Common myeloid progenitor, CD34-positive (primary cell): ENCODE results near the gene VPS13D.

Experiments
- CTCF ChIA-PET: fragments of 350-600 bp; sonication (Branson Sonifier 250); formaldehyde crosslinking; loops from one replicate; lab custom pipeline; 2021; ENCODE audit warnings: antibody characterized with exemption; lab: Charles Lee
- POLR2A ChIA-PET: fragments of 350-600 bp; sonication (Branson Sonifier 250); formaldehyde crosslinking; loops from one replicate; lab custom pipeline; 2021; ENCODE audit warnings: antibody characterized with exemption; lab: Charles Lee
- DNase-seq, 3 donors: peaks; one replicate each; pipeline versions ENCODE4 v3.0.0 to v3.0.0-alpha.2; 2013
- H3K27ac ChIP-seq, 2 experiments: 1 replicate in 1 of 2; 2 replicates in 1 of 2; pipeline ENCODE4 v1.7.0; 2013; ENCODE audit warnings: inconsistent platforms in 2 of 2, low read length in 2 of 2, mild to moderate bottlenecking in 2 of 2, low read depth in 1 of 2, moderate library complexity in 1 of 2; ENCODE audit not compliant: severe bottlenecking in 2 of 2, insufficient read depth in 1 of 2, poor library complexity in 1 of 2
- H3K27me3 ChIP-seq, 5 experiments: replicated peaks in 2 of 5; 1 replicate in 3 of 5; 2 replicates in 2 of 5; pipeline versions ENCODE4 v1.6.1 to v1.7.0; 2013; ENCODE audit warnings: low read length in 4 of 5, mild to moderate bottlenecking in 2 of 5, moderate library complexity in 2 of 5, inconsistent platforms in 1 of 5; ENCODE audit not compliant: insufficient read depth in 5 of 5, control insufficient read depth in 4 of 5
- H3K36me3 ChIP-seq, 4 experiments: 1 replicate in 2 of 4; 2 replicates in 2 of 4; pipeline versions ENCODE4 v1.6.1 to v1.7.0; 2013; ENCODE audit warnings: low read length in 3 of 4, control low read depth in 1 of 4, mild to moderate bottlenecking in 1 of 4; ENCODE audit not compliant: control insufficient read depth in 4 of 4, insufficient read depth in 4 of 4
- H3K4me1 ChIP-seq, 4 experiments: 1 replicate in 3 of 4; 2 replicates in 1 of 4; pipeline versions ENCODE4 v1.6.1 to v1.7.1; 2013; ENCODE audit warnings: low read length in 3 of 4, mild to moderate bottlenecking in 3 of 4, control low read depth in 1 of 4, inconsistent platforms in 1 of 4, moderate library complexity in 1 of 4; ENCODE audit not compliant: control insufficient read depth in 4 of 4, insufficient read depth in 4 of 4; ENCODE audit errors: control extremely low read depth in 1 of 4
- H3K4me3 ChIP-seq, 7 experiments: 1 replicate in 4 of 7; 2 replicates in 3 of 7; pipeline versions ENCODE4 v1.5.1 to v1.7.0; 2013; ENCODE audit warnings: mild to moderate bottlenecking in 7 of 7, low read length in 6 of 7, moderate library complexity in 6 of 7, inconsistent platforms in 2 of 7, low read depth in 2 of 7, control low read depth in 1 of 7; ENCODE audit not compliant: insufficient read depth in 4 of 7, control insufficient read depth in 1 of 7; ENCODE audit errors: extremely low read depth in 1 of 7
- H3K9me3 ChIP-seq, 5 experiments: 1 replicate in 4 of 5; 2 replicates in 1 of 5; pipeline versions ENCODE4 v1.6.1 to v1.7.1; 2013; ENCODE audit warnings: low read length in 4 of 5, mild to moderate bottlenecking in 2 of 5, inconsistent platforms in 1 of 5, low read depth in 1 of 5, moderate library complexity in 1 of 5; ENCODE audit not compliant: control insufficient read depth in 4 of 5, insufficient read depth in 2 of 5; ENCODE audit errors: control extremely low read depth in 1 of 5
- WGBS: methylation state at CpG from one replicate; pipeline ENCODE4 v1.1.5; 2013; ENCODE audit not compliant: insufficient coverage; 5-methylcytosine and 5-hydroxymethylcytosine counted together

VPS13D gene

DNA sequence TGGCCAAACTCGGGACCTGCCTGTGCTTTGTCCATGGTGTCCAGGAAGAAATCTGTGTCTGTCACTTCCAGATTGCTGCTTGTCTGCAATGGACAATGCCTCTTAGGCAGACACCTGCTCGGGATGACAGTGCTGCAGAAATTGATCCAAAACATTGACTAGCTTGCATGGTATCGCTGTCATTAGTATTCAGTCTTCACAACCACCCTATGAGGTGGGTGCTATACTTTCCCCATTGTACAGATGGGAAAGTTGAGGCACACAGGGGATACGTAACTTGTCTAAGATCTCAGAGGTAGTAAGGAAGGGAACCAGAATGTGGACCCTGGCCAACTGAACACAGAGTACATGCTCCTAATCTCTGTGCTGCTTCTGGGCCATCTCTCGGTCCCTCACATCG lies 249.5 kb downstream of the VPS13D start:
- no peak for DNase-seq
- peaks cover 0 to 11% (median 1%) of the 10 kb centered on the region in 4 experiments for H3K36me3 ChIP-seq
- ChIA-PET POLR2A (no interaction called here), CTCF (interaction anchor here (1.0 to 1.1 kb wide), 2 partner anchors 13 to 15 kb away, joined by 3 read pairs; no protein-coding TSS in a partner anchor)
- H3K27me3 ChIP-seq = no peaks in the 10 kb centered on the region
- H3K4me1 ChIP-seq = peaks cover 27 to 67% (median 54%) of the 10 kb centered on the region in 4 experiments
- WGBS = 100% methylated on average over 5 of the region's 6 CpGs
- no peak overlapping the region for H3K27ac ChIP-seq
- no peak overlapping the region for H3K4me3 ChIP-seq
- no peaks in the 10 kb centered on the region for H3K9me3 ChIP-seq

DNA sequence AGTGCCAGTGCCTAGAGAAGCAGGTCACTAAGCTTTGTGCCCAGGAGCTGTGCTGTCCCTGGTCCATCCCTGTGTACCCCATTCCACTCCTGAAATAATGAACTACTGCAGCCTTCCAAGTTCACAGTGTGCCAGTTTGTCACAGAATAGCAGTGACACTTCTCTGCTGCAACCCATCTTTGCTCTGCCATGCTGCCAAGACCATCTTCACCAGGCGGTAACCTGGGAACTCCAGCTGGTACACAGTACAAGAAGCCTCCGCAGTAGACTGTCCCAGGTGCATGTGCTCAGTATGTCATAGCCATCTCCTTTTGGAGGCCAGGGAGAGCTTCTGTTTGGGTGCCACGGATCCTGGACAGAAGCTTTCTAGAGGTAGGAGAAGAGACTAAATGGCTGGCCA lies 250.2 kb downstream of the VPS13D start:
- POLR2A ChIA-PET = no interaction called here

DNA sequence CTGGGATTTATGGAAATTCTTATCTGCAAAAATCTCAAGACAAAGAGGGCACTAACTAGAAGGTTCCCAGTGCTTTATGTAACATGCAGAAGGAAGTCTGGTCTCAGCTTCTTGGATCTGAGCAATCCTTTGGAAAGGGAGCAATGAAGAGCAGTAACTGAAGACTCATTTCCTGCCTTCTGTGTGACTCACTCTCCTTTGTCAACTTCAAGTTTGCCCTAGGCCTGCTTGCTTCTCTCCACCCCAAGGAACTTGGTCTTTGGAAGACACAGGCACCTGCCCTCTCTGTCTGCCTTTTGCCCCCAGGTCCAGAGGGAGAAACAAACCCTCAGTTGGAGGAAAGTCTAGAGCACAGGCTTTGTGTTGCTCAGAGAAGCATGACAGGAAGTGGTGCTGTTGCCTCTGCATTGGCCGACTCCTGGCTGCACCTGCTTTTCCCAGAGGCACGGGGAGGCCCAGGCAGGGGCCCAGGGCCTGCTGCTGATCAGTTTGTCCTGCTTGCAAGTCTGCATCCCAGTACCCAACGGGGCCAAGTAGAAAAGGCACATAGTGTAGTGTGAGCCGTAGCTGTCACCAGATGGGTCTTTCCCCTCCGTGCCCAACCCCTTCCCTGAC lies 251.0 kb downstream of the VPS13D start:
- CTCF ChIA-PET = no interaction called here
- peaks cover 16 to 51% (median 42%) of the 10 kb centered on the region in 4 experiments for H3K4me1 ChIP-seq
- WGBS = 47% methylated on average over 5 of the region's 5 CpGs

More for the DNA sequence above, 250.2 kb downstream of the VPS13D start:
- 100% methylated on average over 2 of the region's 3 CpGs for WGBS
- DNase-seq = no peak
- peaks cover 0 to 13% (median 2%) of the 10 kb centered on the region in 4 experiments for H3K36me3 ChIP-seq
- peaks cover 21 to 60% (median 49%) of the 10 kb centered on the region in 4 experiments for H3K4me1 ChIP-seq
- no peaks in the 10 kb centered on the region for H3K9me3 ChIP-seq
- no peak overlapping the region for H3K4me3 ChIP-seq
- H3K27me3 ChIP-seq = no peaks in the 10 kb centered on the region
- CTCF ChIA-PET = interaction anchor here (1.1 kb wide), 1 partner anchor 12 kb away, joined by 3 read pairs; no protein-coding TSS in a partner anchor
- no peak overlapping the region for H3K27ac ChIP-seq

DNA sequence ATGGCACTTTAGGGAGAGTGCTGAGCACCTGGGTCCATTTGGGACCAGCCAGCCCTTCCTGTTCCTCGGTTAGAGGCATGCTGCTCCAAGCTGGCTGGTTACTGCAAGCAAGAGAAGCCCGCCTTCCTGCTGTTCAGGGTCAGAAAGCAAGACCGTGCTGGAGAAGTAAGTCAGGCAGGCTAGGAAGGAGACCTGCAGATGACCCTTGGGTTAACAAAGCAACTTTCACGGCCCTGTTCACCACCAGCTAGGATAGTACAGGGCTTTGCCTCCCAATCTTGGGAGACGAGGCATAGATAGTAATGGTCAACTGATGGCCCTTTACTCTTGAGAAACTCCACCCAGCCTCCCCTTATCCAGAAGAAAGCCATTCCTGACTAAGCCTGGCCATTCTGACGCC lies 252.1 kb downstream of the VPS13D start:
- CTCF ChIA-PET = no interaction called here
- peaks cover 0 to 14% (median 8%) of the 10 kb centered on the region in 4 experiments for H3K36me3 ChIP-seq
- DNase-seq = no peak
- H3K4me3 ChIP-seq = no peak overlapping the region
- no peaks in the 10 kb centered on the region for H3K9me3 ChIP-seq
- POLR2A ChIA-PET = no interaction called here
- peaks cover 9 to 46% (median 37%) of the 10 kb centered on the region in 4 experiments for H3K4me1 ChIP-seq
- 92% methylated on average over 5 of the region's 6 CpGs for WGBS
- H3K27me3 ChIP-seq = no peaks in the 10 kb centered on the region
- no peak overlapping the region for H3K27ac ChIP-seq

More for the DNA sequence above, 251.0 kb downstream of the VPS13D start:
- H3K36me3 ChIP-seq = peaks cover 0 to 11% (median 5%) of the 10 kb centered on the region in 4 experiments
- no peaks in the 10 kb centered on the region for H3K27me3 ChIP-seq
- peak; percentile 46 to 85 (median 75) for DNase-seq
- peak overlapping the region in 1 of 7 experiments; percentile 35 for H3K4me3 ChIP-seq
- H3K27ac ChIP-seq = peak overlapping the region in 1 of 2 experiments; percentile 38
- H3K9me3 ChIP-seq = no peaks in the 10 kb centered on the region
- POLR2A ChIA-PET = no interaction called here

DNA sequence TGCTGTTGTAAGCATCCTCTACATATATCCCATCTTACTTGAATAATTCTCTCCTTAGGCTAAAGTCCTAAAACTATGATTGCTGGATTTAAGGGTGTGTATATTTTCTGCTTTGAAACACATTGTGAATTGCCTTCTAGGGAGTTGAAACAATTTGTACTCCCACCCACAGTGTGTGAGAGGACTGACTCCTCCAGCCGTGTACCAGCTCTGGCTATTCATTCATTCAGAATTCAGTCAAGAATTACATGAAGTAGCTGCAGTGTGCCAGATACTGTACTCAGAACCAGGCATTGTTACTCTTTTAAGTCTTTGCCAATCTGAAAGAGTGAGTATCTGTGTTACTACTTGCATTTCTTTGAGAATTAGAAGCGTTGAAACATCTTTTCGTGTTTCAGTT lies 253.2 kb downstream of the VPS13D start:
- WGBS = 94% methylated on average over 3 of the region's 3 CpGs

DNA sequence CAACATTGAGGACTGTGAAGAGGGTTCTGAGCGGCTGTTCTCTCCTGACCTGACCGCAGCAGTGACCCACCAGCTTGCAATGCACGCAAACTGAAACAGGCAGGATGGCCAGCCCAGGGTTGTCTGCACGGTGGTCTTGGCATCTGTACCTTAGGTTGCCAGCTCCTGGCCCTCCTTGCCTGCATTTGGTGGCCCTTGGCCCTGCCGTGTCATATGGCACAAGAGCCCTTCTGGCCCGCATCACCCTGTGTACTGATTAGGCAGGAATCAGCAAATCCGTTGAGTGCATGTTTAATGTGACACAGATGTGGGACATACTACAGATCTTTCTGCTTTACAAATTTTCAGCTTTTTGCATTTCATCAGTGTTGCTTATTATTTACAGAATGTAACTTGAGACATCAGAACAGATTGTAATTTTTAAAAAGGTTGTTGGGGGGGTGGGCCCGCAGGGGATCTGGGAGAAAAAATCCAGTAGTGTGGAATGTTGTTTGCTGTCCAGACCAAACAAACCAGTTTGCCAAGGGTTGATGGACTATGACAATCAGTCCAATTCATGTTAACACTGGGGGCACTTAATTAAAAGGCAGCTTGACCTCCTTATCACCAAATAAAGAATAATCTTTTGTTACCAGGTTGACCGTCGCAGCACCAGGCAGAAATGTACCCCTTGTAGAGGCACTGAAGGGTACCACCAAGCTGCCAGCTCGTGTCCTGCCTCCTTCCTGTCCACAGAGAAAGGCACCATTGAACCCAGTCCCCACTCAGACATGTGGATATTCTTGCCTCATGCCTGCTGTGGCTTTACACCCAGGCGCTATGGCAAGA lies 255.6 kb downstream of the VPS13D start:
- H3K4me3 ChIP-seq = no peak overlapping the region
- peaks cover 3 to 16% (median 11%) of the 10 kb centered on the region in 4 experiments for H3K4me1 ChIP-seq
- peaks cover 0 to 10% (median 9%) of the 10 kb centered on the region in 4 experiments for H3K36me3 ChIP-seq
- no peak overlapping the region for H3K27ac ChIP-seq
- POLR2A ChIA-PET = no interaction called here
- WGBS = 99% methylated on average over 11 of the region's 12 CpGs
- no peaks in the 10 kb centered on the region for H3K27me3 ChIP-seq
- CTCF ChIA-PET = interaction anchor here (0.7 to 1.2 kb wide), 2 partner anchors 11 to 19 kb away, joined by 3 read pairs; no protein-coding TSS in a partner anchor
- DNase-seq = no peak
- H3K9me3 ChIP-seq = no peaks in the 10 kb centered on the region

More for the DNA sequence above, 253.2 kb downstream of the VPS13D start:
- ChIA-PET POLR2A (no interaction called here), CTCF (no interaction called here)
- Histone ChIP-seq H3K4me3 (no peak overlapping the region), H3K4me1 (peaks cover 3 to 38% (median 31%) of the 10 kb centered on the region in 4 experiments), H3K27ac (no peak overlapping the region), H3K36me3 (peaks cover 0 to 14% (median 8%) of the 10 kb centered on the region in 4 experiments), H3K27me3 (no peaks in the 10 kb centered on the region), H3K9me3 (no peaks in the 10 kb centered on the region)
- no peak for DNase-seq

DNA sequence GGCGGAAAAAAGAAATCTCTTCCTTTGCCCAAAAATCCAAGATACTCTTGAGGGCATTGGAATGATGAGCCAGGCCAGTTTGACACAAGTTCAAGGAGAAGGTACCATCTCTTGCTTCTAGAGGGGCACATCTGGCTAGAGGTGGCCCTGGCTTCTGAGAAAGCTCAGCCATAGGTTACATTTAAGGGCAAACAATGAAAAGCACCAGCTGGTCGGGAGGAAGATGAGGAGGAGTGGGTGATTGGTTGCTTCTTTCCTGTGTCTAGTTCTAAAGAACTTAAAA lies 256.2 kb downstream of the VPS13D start:
- H3K4me3 ChIP-seq = no peak overlapping the region
- peaks cover 0 to 11% (median 6%) of the 10 kb centered on the region in 4 experiments for H3K4me1 ChIP-seq
- H3K27ac ChIP-seq = no peak overlapping the region
- CTCF ChIA-PET = interaction anchor here (0.7 to 1.2 kb wide), 2 partner anchors 11 to 18 kb away, joined by 3 read pairs; no protein-coding TSS in a partner anchor
- no peak for DNase-seq
- WGBS = 100% methylated on average over 2 of the region's 2 CpGs
- no peaks in the 10 kb centered on the region for H3K9me3 ChIP-seq
- peaks cover 0 to 12% (median 10%) of the 10 kb centered on the region in 4 experiments for H3K36me3 ChIP-seq
- POLR2A ChIA-PET = no interaction called here
- no peaks in the 10 kb centered on the region for H3K27me3 ChIP-seq
